NT2/D1 (cell line): Measurements from ENCODE around the gene SEPTIN12.

ENCODE experiments used
- DNase-seq: peaks from one replicate; pipeline ENCODE4 v3.0.0-alpha.2; 2011; ENCODE audit warnings: low read depth, low spot score
- H3K27me3 ChIP-seq: 2 replicates; pipeline ENCODE4 v1.6.0; 2011; ENCODE audit warnings: mild to moderate bottlenecking; ENCODE audit not compliant: insufficient read length, insufficient read depth
- H3K36me3 ChIP-seq: 2 replicates; pipeline ENCODE4 v1.6.1; 2011; ENCODE audit warnings: mild to moderate bottlenecking, low read length, mixed read lengths; ENCODE audit not compliant: insufficient read depth, insufficient read length
- H3K4me1 ChIP-seq: 2 replicates; pipeline ENCODE4 v1.5.1; 2011; ENCODE audit not compliant: insufficient read depth, insufficient read length
- H3K4me3 ChIP-seq: 2 replicates; pipeline ENCODE4 v1.5.1; 2011; ENCODE audit warnings: low read depth; ENCODE audit not compliant: insufficient read length
- H3K9ac ChIP-seq: 2 replicates; pipeline ENCODE4 v1.6.0; 2011; ENCODE audit warnings: low read depth; ENCODE audit not compliant: insufficient read length
- H3K9me3 ChIP-seq: 2 replicates; pipeline ENCODE4 v1.5.1; 2011; ENCODE audit warnings: mild to moderate bottlenecking, low read length; ENCODE audit not compliant: insufficient read depth
- SUZ12 ChIP-seq: IDR thresholded peaks from 2 replicates; pipeline ENCODE4 v1.6.1; 2011; ENCODE audit not compliant: insufficient read length, insufficient read depth; ENCODE audit errors: extremely low read depth
- YY1 ChIP-seq: IDR thresholded peaks from 2 replicates; pipeline ENCODE4 v1.6.1; 2011; ENCODE audit not compliant: insufficient read length, insufficient read depth
- ZNF274 ChIP-seq: IDR thresholded peaks from 2 replicates; pipeline ENCODE4 v1.6.1; 2011; ENCODE audit warnings: mild to moderate bottlenecking, low read depth, low read length

Gene SEPTIN12

DNA sequence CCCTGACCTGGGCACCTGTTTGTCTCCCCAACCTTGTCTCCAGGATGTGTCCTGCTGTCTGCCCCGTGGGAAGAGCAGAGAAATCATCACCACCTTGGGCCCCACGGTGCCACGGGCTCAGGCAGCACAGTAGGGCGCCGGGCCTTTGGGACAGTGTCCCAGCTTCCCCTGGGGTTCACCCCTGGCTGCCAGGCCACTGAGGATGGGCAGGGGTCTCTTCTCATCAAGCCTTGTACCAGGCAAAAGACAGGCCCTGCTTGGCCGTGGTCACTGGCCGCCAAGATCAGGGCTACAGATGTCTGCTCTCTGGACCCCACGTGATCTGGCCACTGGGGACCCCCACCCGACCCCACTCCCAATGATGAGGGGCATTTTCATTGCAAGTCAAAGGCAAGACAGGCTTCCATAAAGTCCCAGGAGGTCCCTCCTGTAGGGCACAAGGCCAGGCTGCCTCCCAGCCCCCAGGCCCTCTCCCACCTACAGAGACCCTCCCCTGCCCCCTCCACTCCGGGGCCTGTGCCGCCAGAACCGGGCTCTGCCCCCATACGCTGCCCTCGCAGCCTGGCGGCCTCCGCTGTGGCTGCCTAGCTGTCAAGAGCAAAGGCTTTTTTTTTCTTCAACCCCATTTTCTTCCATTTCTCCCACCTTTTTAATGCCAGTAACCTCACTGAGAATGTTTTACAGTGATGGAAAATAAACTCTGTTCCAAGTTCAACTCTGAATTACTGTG, 39.3 kb downstream of the SEPTIN12 start:
- Histone ChIP-seq H3K4me3 (no peak overlapping the region), H3K4me1 (peaks cover 6% of the 10 kb centered on the region), H3K9ac (no peak overlapping the region), H3K36me3 (peaks cover 51% of the 10 kb centered on the region), H3K9me3 (no peaks in the 10 kb centered on the region), H3K27me3 (no peaks in the 10 kb centered on the region)
- TF ChIP-seq ZNF274, result no peak
- TF ChIP-seq YY1, result no peak
- TF ChIP-seq SUZ12, result no peak
- no peak for DNase-seq

DNA sequence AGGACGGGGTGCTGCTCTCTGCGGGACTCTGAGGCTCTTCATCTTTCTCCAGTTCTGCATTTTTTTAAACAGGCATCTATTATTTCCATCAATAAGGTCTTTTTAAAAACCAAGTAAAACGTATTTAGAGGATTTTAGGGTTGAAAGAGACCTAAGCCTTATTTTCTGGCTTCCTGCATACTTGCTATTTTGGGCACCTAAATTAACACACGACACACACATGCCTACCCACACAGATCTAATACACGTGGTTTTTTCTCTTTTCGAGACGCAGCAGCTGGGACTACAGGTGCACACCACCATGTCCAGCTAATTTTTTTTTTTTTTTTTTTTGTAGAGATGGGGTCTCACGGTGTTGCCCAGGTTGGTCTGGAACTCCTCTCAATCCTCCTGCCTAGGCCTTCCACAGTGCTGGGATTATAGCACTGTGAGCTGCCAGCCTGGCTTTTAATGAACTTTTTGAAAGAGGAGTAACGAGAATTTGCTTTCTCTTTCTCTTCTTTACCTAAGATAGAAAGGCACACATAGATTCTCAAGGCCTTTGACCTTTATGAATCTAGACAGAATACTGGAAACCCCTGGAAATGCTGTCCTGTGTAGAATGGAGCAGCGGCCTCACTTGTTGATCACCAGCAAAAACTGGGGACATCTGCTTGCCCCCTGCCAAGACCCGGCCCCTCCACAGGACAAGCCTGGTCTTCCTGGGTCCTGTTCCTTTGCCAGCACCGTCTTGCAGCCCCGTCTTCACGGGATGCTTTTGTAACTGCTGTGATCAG, 40.1 kb downstream of the SEPTIN12 start:
- Histone ChIP-seq H3K9ac (no peak overlapping the region), H3K9me3 (no peaks in the 10 kb centered on the region), H3K27me3 (no peaks in the 10 kb centered on the region), H3K4me3 (no peak overlapping the region), H3K36me3 (peaks cover 44% of the 10 kb centered on the region), H3K4me1 (peaks cover 6% of the 10 kb centered on the region)
- no peak for TF ChIP-seq YY1
- TF ChIP-seq ZNF274, result no peak
- no peak for TF ChIP-seq SUZ12
- DNase-seq, result no peak

DNA sequence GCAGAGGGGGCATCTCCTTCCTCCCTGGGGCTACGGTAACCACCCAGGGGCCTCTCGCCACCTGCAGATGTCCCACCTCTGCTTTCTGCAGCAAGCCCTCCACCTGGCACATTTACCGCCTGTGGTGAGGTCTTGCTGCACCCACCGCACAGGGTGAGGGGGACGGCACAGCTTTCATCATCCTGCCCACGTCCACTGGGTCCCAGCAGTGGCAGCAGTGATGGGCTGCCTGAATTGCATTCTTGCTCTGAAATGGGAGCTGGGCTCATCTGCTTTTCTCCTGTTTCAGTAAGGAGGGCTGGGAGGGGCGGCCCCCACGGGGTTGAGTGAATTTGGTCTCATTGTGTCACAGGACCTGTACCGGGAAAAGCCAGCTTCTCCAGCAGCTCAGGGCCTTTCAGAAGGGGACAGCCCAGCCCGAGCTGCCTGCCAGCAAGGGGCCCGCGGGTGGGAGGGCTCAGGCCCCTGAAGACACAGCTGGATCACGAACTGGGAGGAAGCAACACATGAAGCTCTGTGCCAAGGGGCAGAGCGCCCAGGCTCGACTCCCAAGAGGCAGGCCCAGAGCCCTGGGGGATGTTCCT, 41.1 kb downstream of the SEPTIN12 start:
- DNase-seq, result no peak
- H3K4me1 ChIP-seq, result peaks cover 6% of the 10 kb centered on the region
- no peak overlapping the region for H3K9ac ChIP-seq
- H3K36me3 ChIP-seq, result peaks cover 34% of the 10 kb centered on the region
- no peaks in the 10 kb centered on the region for H3K9me3 ChIP-seq
- H3K4me3 ChIP-seq, result no peak overlapping the region
- TF ChIP-seq YY1 (no peak), ZNF274 (no peak), SUZ12 (no peak)
- no peaks in the 10 kb centered on the region for H3K27me3 ChIP-seq

DNA sequence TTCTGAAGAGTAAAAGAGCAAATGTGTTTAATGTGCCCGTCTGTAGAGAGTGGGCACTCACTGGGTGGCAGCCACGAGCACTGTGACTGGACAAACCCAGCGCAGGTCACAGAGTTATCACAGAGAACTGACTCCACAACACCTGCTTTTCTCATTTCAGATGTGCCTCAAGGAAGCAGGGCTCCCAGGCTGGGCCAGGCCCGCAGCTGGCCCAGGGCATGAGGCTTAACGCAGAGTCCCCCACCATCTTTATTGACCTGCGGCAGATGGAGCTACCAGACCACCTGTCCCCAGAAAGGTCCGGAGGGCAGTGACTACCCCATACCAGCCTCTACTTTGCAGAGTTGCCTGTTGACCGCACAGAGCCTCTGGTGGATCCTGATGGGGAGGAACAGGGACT, 41.9 kb downstream of the SEPTIN12 start:
- peaks cover 6% of the 10 kb centered on the region for H3K4me1 ChIP-seq
- no peak for DNase-seq
- TF ChIP-seq SUZ12 (no peak), YY1 (no peak), ZNF274 (no peak)
- H3K4me3 ChIP-seq, result no peak overlapping the region
- no peak overlapping the region for H3K9ac ChIP-seq
- H3K27me3 ChIP-seq, result no peaks in the 10 kb centered on the region
- H3K36me3 ChIP-seq, result peaks cover 25% of the 10 kb centered on the region
- no peaks in the 10 kb centered on the region for H3K9me3 ChIP-seq

DNA sequence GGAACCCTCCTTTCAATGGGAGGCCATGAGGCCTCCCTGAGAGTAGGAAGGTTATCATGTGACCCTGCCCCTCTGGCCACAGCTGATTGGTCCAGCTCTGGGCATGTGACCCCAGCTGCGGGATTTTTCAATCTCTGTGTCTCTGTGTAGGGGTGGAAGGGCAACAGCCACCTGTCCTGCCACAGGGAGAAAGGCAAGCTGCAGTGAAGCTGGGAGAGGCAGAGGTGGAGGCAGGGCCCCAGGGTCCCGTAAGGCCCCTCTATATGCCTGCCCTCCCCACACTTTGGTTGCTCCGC, 42.9 kb downstream of the SEPTIN12 start:
- TF ChIP-seq ZNF274 (no peak), YY1 (no peak), SUZ12 (no peak)
- no peak for DNase-seq
- Histone ChIP-seq H3K27me3 (no peaks in the 10 kb centered on the region), H3K4me1 (peaks cover 8% of the 10 kb centered on the region), H3K9ac (no peak overlapping the region), H3K9me3 (no peaks in the 10 kb centered on the region), H3K36me3 (peaks cover 17% of the 10 kb centered on the region), H3K4me3 (no peak overlapping the region)

DNA sequence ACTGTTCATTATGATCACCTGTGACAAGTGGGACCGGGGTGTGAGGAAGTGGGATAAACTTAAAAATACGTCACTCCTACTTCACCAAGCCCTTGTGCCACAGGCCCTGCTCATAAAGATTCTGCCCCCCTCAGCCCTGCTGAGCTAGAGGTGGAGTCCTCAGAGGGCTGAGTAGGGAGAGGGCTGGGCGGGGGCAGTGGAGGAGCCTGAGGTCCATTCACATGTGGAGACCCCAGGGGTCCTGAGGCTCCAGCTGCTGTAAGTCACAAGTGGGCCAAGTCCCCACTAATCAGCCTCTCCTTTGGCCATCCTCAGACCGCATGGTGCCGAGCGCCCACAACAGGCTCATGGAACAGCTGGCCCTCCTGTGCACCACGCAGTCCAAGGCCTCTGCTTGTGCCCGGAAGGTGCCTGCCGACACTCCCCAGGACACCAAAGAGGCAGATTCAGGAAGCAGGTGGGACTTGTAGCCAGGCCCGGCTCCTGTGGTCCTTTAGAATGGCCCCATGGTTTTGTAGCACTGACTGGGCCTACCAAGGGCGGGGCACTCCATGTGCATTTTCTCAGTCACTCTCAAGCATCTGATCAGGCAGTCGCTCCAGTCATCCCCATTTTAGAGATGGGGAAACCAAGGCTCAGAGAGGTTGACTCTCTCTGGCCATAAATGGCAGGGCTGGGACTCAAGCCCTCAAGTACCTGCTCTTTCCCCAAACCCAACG, 43.4 kb downstream of the SEPTIN12 start:
- H3K9me3 ChIP-seq, result no peaks in the 10 kb centered on the region
- no peaks in the 10 kb centered on the region for H3K27me3 ChIP-seq
- H3K36me3 ChIP-seq, result peaks cover 12% of the 10 kb centered on the region
- no peak for DNase-seq
- H3K9ac ChIP-seq, result peak overlapping the region; percentile 26
- TF ChIP-seq SUZ12 (no peak), ZNF274 (no peak), YY1 (no peak)
- peaks cover 8% of the 10 kb centered on the region for H3K4me1 ChIP-seq
- H3K4me3 ChIP-seq, result no peak overlapping the region
